ENCODE measurements around the gene PAWR.

DNA sequence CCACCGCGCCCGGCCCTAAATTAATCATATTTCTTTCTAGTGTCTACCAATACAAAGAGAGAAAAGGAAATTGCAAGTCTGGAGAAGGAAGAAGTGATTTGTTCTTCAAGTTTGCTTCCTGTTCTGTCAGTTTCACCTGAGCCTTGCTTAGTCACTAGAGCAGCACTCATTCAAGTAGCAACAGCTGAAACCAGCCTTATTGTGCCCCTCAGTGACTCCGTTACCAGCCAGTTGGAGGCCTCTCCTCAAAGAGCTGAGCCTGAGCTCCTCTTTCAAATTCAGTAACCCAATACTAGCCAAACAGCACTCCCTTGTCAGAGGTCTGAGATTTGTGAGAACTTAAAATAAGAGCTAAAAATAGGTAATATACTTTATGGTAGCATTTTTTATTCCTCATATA, 17.4 kb downstream of the PAWR start:
- TF ChIP-seq EZH2phosphoT487 (IDR thresholded peaks at IDR 0.05; ENCODE audit: unreplicated experiment) (no peak), EZH2 (IDR thresholded peaks at IDR 0.05; ENCODE audit: low read depth, unreplicated experiment) (no peak), CREB1 (CRISPR knock-in tag; IDR thresholded peaks at IDR 0.05; ENCODE audit: low read depth) (no peak), POLR2AphosphoS5 (IDR thresholded peaks at IDR 0.05; ENCODE audit: low read depth) (no peak), JUNB (IDR thresholded peaks at IDR 0.05; ENCODE audit: unreplicated experiment) (no peak)
- TF ChIP-seq, protein P1, sequence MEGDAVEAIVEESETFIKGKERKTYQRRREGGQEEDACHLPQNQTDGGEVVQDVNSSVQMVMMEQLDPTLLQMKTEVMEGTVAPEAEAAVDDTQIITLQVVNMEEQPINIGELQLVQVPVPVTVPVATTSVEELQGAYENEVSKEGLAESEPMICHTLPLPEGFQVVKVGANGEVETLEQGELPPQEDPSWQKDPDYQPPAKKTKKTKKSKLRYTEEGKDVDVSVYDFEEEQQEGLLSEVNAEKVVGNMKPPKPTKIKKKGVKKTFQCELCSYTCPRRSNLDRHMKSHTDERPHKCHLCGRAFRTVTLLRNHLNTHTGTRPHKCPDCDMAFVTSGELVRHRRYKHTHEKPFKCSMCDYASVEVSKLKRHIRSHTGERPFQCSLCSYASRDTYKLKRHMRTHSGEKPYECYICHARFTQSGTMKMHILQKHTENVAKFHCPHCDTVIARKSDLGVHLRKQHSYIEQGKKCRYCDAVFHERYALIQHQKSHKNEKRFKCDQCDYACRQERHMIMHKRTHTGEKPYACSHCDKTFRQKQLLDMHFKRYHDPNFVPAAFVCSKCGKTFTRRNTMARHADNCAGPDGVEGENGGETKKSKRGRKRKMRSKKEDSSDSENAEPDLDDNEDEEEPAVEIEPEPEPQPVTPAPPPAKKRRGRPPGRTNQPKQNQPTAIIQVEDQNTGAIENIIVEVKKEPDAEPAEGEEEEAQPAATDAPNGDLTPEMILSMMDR (conservative IDR thresholded peaks at IDR 0.05; ENCODE audit: low read depth in 2 of 2): no peak
- TF ChIP-seq, protein P2, sequence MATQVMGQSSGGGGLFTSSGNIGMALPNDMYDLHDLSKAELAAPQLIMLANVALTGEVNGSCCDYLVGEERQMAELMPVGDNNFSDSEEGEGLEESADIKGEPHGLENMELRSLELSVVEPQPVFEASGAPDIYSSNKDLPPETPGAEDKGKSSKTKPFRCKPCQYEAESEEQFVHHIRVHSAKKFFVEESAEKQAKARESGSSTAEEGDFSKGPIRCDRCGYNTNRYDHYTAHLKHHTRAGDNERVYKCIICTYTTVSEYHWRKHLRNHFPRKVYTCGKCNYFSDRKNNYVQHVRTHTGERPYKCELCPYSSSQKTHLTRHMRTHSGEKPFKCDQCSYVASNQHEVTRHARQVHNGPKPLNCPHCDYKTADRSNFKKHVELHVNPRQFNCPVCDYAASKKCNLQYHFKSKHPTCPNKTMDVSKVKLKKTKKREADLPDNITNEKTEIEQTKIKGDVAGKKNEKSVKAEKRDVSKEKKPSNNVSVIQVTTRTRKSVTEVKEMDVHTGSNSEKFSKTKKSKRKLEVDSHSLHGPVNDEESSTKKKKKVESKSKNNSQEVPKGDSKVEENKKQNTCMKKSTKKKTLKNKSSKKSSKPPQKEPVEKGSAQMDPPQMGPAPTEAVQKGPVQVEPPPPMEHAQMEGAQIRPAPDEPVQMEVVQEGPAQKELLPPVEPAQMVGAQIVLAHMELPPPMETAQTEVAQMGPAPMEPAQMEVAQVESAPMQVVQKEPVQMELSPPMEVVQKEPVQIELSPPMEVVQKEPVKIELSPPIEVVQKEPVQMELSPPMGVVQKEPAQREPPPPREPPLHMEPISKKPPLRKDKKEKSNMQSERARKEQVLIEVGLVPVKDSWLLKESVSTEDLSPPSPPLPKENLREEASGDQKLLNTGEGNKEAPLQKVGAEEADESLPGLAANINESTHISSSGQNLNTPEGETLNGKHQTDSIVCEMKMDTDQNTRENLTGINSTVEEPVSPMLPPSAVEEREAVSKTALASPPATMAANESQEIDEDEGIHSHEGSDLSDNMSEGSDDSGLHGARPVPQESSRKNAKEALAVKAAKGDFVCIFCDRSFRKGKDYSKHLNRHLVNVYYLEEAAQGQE (IDR thresholded peaks at IDR 0.05; ENCODE audit: unreplicated experiment): no peak
- TF ChIP-seq, protein P3, sequence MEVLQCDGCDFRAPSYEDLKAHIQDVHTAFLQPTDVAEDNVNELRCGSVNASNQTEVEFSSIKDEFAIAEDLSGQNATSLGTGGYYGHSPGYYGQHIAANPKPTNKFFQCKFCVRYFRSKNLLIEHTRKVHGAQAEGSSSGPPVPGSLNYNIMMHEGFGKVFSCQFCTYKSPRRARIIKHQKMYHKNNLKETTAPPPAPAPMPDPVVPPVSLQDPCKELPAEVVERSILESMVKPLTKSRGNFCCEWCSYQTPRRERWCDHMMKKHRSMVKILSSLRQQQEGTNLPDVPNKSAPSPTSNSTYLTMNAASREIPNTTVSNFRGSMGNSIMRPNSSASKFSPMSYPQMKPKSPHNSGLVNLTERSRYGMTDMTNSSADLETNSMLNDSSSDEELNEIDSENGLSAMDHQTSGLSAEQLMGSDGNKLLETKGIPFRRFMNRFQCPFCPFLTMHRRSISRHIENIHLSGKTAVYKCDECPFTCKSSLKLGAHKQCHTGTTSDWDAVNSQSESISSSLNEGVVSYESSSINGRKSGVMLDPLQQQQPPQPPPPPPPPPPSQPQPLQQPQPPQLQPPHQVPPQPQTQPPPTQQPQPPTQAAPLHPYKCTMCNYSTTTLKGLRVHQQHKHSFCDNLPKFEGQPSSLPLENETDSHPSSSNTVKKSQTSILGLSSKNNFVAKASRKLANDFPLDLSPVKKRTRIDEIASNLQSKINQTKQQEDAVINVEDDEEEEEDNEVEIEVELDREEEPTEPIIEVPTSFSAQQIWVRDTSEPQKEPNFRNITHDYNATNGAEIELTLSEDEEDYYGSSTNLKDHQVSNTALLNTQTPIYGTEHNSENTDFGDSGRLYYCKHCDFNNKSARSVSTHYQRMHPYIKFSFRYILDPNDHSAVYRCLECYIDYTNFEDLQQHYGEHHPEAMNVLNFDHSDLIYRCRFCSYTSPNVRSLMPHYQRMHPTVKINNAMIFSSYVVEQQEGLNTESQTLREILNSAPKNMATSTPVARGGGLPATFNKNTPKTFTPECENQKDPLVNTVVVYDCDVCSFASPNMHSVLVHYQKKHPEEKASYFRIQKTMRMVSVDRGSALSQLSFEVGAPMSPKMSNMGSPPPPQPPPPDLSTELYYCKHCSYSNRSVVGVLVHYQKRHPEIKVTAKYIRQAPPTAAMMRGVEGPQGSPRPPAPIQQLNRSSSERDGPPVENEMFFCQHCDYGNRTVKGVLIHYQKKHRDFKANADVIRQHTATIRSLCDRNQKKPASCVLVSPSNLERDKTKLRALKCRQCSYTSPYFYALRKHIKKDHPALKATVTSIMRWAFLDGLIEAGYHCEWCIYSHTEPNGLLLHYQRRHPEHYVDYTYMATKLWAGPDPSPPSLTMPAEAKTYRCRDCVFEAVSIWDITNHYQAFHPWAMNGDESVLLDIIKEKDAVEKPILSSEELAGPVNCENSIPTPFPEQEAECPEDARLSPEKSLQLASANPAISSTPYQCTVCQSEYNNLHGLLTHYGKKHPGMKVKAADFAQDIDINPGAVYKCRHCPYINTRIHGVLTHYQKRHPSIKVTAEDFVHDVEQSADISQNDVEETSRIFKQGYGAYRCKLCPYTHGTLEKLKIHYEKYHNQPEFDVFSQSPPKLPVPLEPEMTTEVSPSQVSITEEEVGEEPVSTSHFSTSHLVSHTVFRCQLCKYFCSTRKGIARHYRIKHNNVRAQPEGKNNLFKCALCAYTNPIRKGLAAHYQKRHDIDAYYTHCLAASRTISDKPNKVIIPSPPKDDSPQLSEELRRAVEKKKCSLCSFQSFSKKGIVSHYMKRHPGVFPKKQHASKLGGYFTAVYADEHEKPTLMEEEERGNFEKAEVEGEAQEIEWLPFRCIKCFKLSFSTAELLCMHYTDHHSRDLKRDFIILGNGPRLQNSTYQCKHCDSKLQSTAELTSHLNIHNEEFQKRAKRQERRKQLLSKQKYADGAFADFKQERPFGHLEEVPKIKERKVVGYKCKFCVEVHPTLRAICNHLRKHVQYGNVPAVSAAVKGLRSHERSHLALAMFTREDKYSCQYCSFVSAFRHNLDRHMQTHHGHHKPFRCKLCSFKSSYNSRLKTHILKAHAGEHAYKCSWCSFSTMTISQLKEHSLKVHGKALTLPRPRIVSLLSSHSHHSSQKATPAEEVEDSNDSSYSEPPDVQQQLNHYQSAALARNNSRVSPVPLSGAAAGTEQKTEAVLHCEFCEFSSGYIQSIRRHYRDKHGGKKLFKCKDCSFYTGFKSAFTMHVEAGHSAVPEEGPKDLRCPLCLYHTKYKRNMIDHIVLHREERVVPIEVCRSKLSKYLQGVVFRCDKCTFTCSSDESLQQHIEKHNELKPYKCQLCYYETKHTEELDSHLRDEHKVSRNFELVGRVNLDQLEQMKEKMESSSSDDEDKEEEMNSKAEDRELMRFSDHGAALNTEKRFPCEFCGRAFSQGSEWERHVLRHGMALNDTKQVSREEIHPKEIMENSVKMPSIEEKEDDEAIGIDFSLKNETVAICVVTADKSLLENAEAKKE (CRISPR knock-in tag; IDR thresholded peaks at IDR 0.05): no peak
